Karpas-422 (cell line): ENCODE measurements around the gene CEACAM1. TPM values are rescaled to one million over a fixed set of nuclear protein-coding genes. Genes with fewer than 3 reads are reported as not detected.
"Not testable (repeated sequence)": the region's sequence is repeated elsewhere in the genome, so short reads cannot be mapped to it uniquely, and the experiment has no call there.

Experiments
- DNase-seq: peaks from one replicate; pipeline ENCODE4 v3.0.0-alpha.2; 2015
- H2AFZ ChIP-seq: fragments of 200-600 bp; sonication (generic); 2 replicates; pipeline ENCODE4 v1.6.1; 2014; ENCODE audit warnings: antibody characterized with exemption, low read length, mixed read lengths
- H3K27ac ChIP-seq: fragments of 200-600 bp; sonication (generic); 2 replicates; pipeline ENCODE4 v1.5.1; 2014; ENCODE audit warnings: mild to moderate bottlenecking, low read length, moderate library complexity
- H3K27me3 ChIP-seq: fragments of 200-600 bp; sonication (generic); 2 replicates; pipeline ENCODE4 v1.6.1; 2014; ENCODE audit warnings: low read length, mixed read lengths
- H3K36me3 ChIP-seq: fragments of 200-600 bp; sonication (generic); 2 replicates; pipeline ENCODE4 v1.6.1; 2014; ENCODE audit warnings: low read length, mixed read lengths; ENCODE audit not compliant: insufficient read depth
- H3K4me1 ChIP-seq: fragments of 200-600 bp; sonication (generic); 2 replicates; pipeline ENCODE4 v1.6.1; 2014; ENCODE audit warnings: mild to moderate bottlenecking, low read length, mixed read lengths
- H3K4me2 ChIP-seq: fragments of 200-600 bp; sonication (generic); 2 replicates; pipeline ENCODE4 v1.6.1; 2014; ENCODE audit warnings: low read length, low read depth, mild to moderate bottlenecking; ENCODE audit not compliant: poor library complexity, severe bottlenecking
- H3K4me3 ChIP-seq: fragments of 200-600 bp; sonication (generic); 2 replicates; pipeline ENCODE4 v1.5.1; 2014; ENCODE audit warnings: mild to moderate bottlenecking, antibody characterized with exemption, low read length, mixed read lengths
- H3K79me2 ChIP-seq: fragments of 200-600 bp; sonication (generic); 2 replicates; pipeline ENCODE4 v1.6.1; 2014; ENCODE audit warnings: mild to moderate bottlenecking, low read length, mixed read lengths
- H3K9ac ChIP-seq: fragments of 200-600 bp; sonication (generic); 2 replicates; pipeline ENCODE4 v1.6.0; 2014; ENCODE audit warnings: low read length
- H3K9me2 ChIP-seq: fragments of 200-600 bp; sonication (generic), shearing (Covaris generic); replicated peaks from 2 replicates; pipeline ENCODE4 v1.6.0; 2014; ENCODE audit warnings: mild to moderate bottlenecking, low read length, moderate library complexity; ENCODE audit not compliant: insufficient read depth
- H3K9me3 ChIP-seq: fragments of 300-700, 200-600 bp; sonication (generic); 2 replicates; pipeline ENCODE4 v1.6.1; 2014; ENCODE audit warnings: low read length, mixed read lengths
- H4K20me1 ChIP-seq: fragments of 200-600 bp; sonication (generic); 2 replicates; pipeline ENCODE4 v1.6.1; 2014; ENCODE audit warnings: mild to moderate bottlenecking, antibody characterized with exemption, low read length, low read depth; ENCODE audit not compliant: insufficient read depth
- total RNA-seq: library from RNA; depleted of rRNA; stranded (reverse); fragments of >200 nt; shearing (Covaris generic); gene quantifications from 2 replicates; pipeline ENCODE4 v1.2.3, GENCODE V29; 2014; ENCODE audit warnings: low replicate concordance

CEACAM1 gene
- total RNA-seq, 1 experiment from 2014 or later, result 0.56 TPM

DNA sequence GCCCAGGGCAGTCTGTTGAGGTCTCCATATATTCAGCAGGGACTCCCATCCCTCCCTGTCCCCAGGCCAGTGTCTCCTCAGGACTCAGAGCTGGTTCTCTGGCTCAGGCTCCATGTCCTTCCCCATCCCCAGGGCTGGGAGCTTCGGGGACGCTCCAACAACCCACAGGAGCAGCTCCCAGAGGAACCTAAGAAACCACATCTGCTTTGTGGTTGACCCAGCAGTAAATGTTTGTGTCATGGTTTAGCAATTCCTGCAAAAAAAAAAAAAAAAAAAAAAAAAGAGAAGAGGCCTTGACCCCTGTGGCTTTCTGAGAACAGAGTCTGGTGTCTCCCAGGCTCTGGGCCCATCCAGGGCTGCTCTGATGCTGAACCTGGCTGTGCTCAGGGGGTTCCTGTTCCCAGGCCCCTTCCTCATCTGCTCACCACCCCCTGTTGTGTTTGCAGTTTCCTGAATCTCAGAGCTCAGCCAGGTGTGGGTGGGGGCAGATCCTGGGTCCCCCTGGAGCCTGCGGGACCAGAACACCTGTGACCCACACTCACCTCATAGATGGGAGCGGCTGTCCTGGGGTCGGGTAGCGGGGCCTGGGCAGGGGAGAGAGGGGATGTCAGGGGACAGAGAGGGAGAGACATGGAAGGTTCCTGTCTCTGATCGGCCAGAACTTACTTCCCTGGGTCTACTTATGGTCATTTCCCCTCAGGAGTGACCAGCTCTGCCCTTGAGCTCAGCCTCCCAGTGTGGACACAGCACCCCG, 25.2 kb upstream of the CEACAM1 start:
- Histone ChIP-seq H3K9me2 (no peaks in the 10 kb centered on the region), H3K4me2 (no peak overlapping the region), H3K4me1 (peaks cover 3% of the 10 kb centered on the region), H3K27me3 (no peaks in the 10 kb centered on the region), H3K9ac (no peak overlapping the region), H2AFZ (no peak overlapping the region), H3K36me3 (no peaks in the 10 kb centered on the region), H3K9me3 (no peaks in the 10 kb centered on the region), H4K20me1 (no peaks in the 10 kb centered on the region), H3K27ac (no peak overlapping the region), H3K4me3 (no peak overlapping the region), H3K79me2 (no peaks in the 10 kb centered on the region)
- DNase-seq, result no peak

DNA sequence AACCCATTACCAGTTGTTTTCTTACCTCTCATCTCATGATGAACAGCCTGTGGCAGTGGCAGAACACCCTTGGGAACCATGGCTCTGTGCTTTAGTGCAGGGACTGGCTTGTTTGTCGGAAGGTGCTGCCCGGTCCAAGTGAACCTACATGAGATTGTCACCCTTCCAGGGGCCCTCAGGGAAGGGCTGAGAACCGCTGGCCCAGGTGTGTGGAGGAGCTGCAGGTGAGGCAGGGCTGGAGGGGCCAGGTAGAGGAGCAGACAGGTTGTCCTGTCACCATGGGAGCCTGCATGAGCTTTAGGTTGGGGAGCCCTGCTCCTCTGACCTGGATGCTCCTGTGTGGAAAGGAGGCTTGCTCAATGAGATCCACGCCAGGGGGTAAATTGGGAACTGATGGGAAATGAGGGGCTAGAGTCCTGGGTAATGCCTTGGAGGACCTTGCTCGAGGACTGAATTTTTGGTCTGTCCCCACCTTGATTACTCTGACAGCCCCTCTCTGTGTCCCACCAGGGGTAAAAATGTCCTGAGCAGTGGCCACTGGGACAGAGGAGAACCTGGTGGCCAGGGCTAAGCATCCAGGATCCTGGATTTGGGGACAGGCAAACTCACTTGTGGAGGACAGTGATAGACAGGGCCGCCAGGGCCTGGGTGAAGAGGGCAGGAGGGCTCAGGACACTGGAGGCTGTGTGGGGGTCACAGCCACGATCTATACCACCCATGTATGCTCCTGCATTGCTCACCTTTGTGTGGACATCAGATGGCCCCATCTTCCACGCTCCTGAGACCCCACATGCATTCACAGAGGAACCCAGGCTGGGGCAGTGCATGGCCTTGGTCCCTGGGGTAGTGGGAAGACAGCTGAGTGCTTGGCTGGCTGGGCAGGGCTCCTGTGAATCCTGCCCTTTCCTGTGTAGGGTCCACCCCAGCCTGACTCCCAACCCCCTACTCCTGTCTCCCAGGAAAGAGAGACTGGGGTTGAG, 24.1 kb upstream of the CEACAM1 start:
- no peak overlapping the region for H3K9ac ChIP-seq
- H3K27ac ChIP-seq, result no peak overlapping the region
- no peak for DNase-seq
- no peaks in the 10 kb centered on the region for H3K9me3 ChIP-seq
- no peaks in the 10 kb centered on the region for H3K4me1 ChIP-seq
- H3K79me2 ChIP-seq, result no peaks in the 10 kb centered on the region
- no peak overlapping the region for H3K4me3 ChIP-seq
- no peak overlapping the region for H2AFZ ChIP-seq
- H3K4me2 ChIP-seq, result no peak overlapping the region
- no peaks in the 10 kb centered on the region for H3K36me3 ChIP-seq
- no peaks in the 10 kb centered on the region for H3K27me3 ChIP-seq
- H4K20me1 ChIP-seq, result no peaks in the 10 kb centered on the region
- H3K9me2 ChIP-seq, result no peaks in the 10 kb centered on the region

DNA sequence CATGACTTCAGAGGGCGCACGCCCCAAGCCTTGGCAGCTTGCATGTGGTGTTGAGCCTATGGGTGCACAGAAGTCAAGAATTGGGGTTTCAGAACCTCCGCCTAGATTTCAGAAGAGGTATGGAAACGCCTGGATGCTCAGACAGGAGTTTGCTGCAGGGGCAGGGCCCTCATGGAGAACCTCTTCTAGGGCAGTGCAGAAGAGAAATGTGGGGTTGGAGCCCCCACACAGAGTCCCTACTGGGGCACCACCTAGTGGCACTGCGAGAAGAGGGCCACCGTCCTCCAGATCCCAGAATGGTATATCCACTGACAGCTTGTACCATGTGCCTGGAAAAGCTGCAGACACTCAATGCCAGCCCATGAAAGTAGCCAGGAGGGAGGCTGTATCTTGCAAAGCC, 22.2 kb upstream of the CEACAM1 start:
- not testable (repeated sequence) for H3K79me2 ChIP-seq, H3K9ac ChIP-seq, H4K20me1 ChIP-seq, H3K27ac ChIP-seq, H3K27me3 ChIP-seq, H3K4me2 ChIP-seq, DNase-seq, H3K36me3 ChIP-seq, H3K4me3 ChIP-seq, H3K9me3 ChIP-seq, H2AFZ ChIP-seq, H3K4me1 ChIP-seq, H3K9me2 ChIP-seq

DNA sequence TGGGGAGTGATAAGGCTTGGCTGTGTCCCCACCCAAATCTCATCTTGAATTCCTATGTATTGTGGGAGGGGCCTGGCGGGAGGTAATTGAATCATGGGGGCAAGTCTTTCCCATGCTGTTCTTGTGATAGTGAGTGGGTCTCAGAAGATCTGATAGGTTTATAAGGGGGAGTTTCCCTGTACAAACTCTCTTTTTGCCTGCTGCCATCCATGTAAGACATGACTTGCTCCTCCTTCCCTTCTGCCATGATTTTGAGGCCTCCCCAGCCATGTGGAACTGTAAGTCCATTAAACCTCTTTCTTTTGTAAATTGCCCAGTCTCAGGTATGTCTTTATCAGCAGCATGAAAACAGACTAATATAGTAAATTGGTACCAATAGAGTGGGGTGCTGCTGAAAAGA, 20.8 kb upstream of the CEACAM1 start:
- H3K9ac ChIP-seq, H3K9me3 ChIP-seq, H4K20me1 ChIP-seq, DNase-seq, H3K79me2 ChIP-seq, H3K9me2 ChIP-seq, H3K27ac ChIP-seq, H3K4me2 ChIP-seq, H3K36me3 ChIP-seq, H3K4me1 ChIP-seq, H3K27me3 ChIP-seq, H3K4me3 ChIP-seq, H2AFZ ChIP-seq: not testable (repeated sequence)

DNA sequence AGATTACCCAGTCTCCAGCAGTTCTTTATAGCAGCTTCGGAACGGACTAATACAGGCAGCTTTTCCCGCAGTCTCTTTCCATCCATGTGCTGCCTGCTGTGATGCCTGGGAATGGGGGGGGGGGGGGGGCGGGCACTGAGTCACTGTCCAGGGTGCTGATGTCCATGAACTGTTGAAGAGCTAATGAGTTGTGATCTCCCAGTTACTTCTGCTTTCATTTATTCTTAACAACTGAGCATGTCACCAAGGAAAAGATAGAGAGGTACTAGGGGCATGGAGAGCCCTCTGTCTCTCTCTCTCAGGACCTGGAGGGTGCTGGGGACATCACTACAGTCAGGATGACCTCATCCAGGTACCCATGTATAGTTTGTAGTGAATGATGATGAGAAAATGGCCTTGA, 20.3 kb upstream of the CEACAM1 start:
- no peaks in the 10 kb centered on the region for H3K36me3 ChIP-seq
- peaks cover 5% of the 10 kb centered on the region for H3K4me1 ChIP-seq
- no peak overlapping the region for H3K9ac ChIP-seq
- H3K27me3 ChIP-seq, result no peaks in the 10 kb centered on the region
- H3K79me2 ChIP-seq, result no peaks in the 10 kb centered on the region
- no peaks in the 10 kb centered on the region for H3K9me3 ChIP-seq
- no peak for DNase-seq
- H3K27ac ChIP-seq, result no peak overlapping the region
- H3K9me2 ChIP-seq, result no peaks in the 10 kb centered on the region
- no peak overlapping the region for H2AFZ ChIP-seq
- H4K20me1 ChIP-seq, result no peaks in the 10 kb centered on the region
- no peak overlapping the region for H3K4me2 ChIP-seq
- no peak overlapping the region for H3K4me3 ChIP-seq

DNA sequence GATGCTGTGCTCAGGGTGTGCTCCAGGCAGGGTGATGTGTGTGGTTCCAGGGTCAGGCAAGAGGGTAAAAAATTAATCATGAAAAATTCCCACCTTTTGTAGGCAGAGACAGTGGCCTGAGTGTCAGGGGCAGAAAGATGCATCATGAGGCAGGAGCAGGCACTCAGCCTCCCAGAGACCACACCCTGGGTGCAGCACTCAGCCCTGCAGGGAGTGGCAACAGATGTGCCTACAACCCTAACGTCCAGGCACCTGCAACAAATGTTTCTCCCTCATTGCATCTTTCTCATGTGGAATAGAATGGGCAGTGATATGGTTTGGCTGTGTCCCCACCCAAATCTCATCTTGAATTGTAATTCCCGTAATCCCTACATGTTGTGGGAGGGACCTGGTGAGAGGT, 19.6 kb upstream of the CEACAM1 start:
- no peak overlapping the region for H3K9ac ChIP-seq
- H3K36me3 ChIP-seq, result no peaks in the 10 kb centered on the region
- H3K27me3 ChIP-seq, result no peaks in the 10 kb centered on the region
- no peak overlapping the region for H2AFZ ChIP-seq
- H3K4me3 ChIP-seq, result no peak overlapping the region
- H3K4me1 ChIP-seq, result peaks cover 5% of the 10 kb centered on the region
- no peaks in the 10 kb centered on the region for H3K79me2 ChIP-seq
- H3K4me2 ChIP-seq, result no peak overlapping the region
- no peak for DNase-seq
- H3K27ac ChIP-seq, result no peak overlapping the region
- no peaks in the 10 kb centered on the region for H3K9me3 ChIP-seq
- H3K9me2 ChIP-seq, result no peaks in the 10 kb centered on the region
- H4K20me1 ChIP-seq, result no peaks in the 10 kb centered on the region

DNA sequence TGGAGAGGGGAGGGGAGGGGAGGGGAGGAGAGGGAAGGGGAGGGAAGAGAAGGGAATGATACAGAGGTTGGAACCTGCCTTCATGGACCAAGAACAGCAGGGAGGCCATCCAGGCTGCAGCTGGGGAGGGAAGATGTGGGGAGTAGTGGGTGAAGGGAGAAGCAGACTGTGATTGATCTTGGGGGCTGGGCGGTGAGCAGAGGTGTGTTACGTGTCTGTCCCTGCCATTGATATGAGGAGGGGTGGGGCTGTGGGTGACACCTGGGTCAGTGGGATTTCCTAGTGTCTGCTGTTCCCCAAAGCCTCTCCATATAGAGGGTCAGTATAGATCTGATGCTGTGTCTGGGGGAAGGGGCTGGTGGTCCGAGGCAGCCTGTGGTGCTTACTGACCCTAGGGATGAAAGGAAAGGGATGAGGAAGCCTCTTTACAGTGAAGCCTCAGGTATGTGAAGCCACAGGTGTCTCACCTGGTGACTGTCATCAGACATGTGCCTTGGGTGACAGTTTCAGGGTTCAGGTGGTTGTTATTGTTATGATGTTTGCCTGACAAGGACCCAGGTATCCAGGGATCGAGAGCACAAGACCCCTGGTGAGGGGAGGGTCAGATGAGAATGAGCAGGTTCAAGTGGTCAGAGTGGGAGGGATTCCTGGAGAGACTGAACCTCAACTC, 18.7 kb upstream of the CEACAM1 start:
- no peak overlapping the region for H2AFZ ChIP-seq
- no peaks in the 10 kb centered on the region for H3K27me3 ChIP-seq
- no peaks in the 10 kb centered on the region for H3K79me2 ChIP-seq
- H3K9me2 ChIP-seq, result no peaks in the 10 kb centered on the region
- no peaks in the 10 kb centered on the region for H3K36me3 ChIP-seq
- H3K4me1 ChIP-seq, result peaks cover 5% of the 10 kb centered on the region
- DNase-seq, result no peak
- H3K4me2 ChIP-seq, result no peak overlapping the region
- H3K27ac ChIP-seq, result no peak overlapping the region
- H3K4me3 ChIP-seq, result no peak overlapping the region
- H3K9ac ChIP-seq, result no peak overlapping the region
- no peaks in the 10 kb centered on the region for H3K9me3 ChIP-seq
- no peaks in the 10 kb centered on the region for H4K20me1 ChIP-seq

DNA sequence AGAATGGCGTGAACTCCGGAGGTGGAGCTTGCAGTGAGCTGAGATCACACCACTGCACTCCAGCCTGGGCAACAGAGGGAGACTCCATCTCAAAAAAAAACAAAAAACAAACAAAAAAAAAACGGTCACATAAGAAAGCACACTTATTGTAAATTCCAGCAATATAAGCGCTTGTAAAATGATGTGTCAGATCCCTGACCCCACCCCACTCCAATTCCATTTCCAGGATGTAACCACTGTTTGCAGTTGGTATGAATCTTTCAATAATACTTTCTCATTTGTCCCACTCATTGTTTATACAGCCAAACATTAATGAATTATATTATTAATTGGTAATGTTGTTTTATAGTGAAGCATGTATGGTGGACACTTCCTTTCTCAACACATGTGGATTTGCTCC, 15.9 kb upstream of the CEACAM1 start:
- Histone ChIP-seq H3K27me3 (no peaks in the 10 kb centered on the region), H3K79me2 (no peaks in the 10 kb centered on the region), H3K36me3 (no peaks in the 10 kb centered on the region), H3K27ac (no peak overlapping the region), H3K4me2 (no peak overlapping the region), H3K9ac (no peak overlapping the region), H3K9me3 (no peaks in the 10 kb centered on the region), H3K4me3 (no peak overlapping the region), H3K4me1 (peaks cover 5% of the 10 kb centered on the region), H3K9me2 (no peaks in the 10 kb centered on the region), H4K20me1 (no peaks in the 10 kb centered on the region), H2AFZ (no peak overlapping the region)
- no peak for DNase-seq
